Epithelial cell of esophagus (primary cell): ENCODE results near the gene RPUSD2.

Experiments used
- DNase-seq: peaks from one replicate; pipeline ENCODE4 v3.0.0; 2010; ENCODE audit warnings: low read depth
- H3K4me3 ChIP-seq: 2 replicates; pipeline ENCODE4 v1.5.1; 2011; ENCODE audit warnings: mild to moderate bottlenecking, low read length, control low read depth
- CTCF ChIP-seq: IDR thresholded peaks from 2 replicates; pipeline ENCODE4 v1.5.1; 2011; ENCODE audit warnings: low read depth, mild to moderate bottlenecking, low read length, control low read depth, inconsistent platforms; ENCODE audit not compliant: insufficient read depth; ENCODE audit errors: missing control alignments

Gene RPUSD2

GRCh38 chr15:40582726-40583246, 13.7 kb downstream of the RPUSD2 start:
- DNase-seq, result peak; percentile 17
- peak overlapping the region; percentile 35 for H3K4me3 ChIP-seq
- no peak for TF ChIP-seq CTCF

- no peak overlapping the region for H3K4me3 ChIP-seq
- DNase-seq, result no peak
These were observed 15.1 kb downstream of the RPUSD2 start for GRCh38 chr15:40584191-40584590.

GRCh38 chr15:40590667-40591050, 21.6 kb downstream of the RPUSD2 start:
- TF ChIP-seq CTCF, result no peak
- DNase-seq, result no peak
- H3K4me3 ChIP-seq, result no peak overlapping the region

More at GRCh38 chr15:40584191-40584590, 15.1 kb downstream of the RPUSD2 start:
- no peak for TF ChIP-seq CTCF

GRCh38 chr15:40591389-40591788, 22.3 kb downstream of the RPUSD2 start:
- no peak for TF ChIP-seq CTCF
- no peak overlapping the region for H3K4me3 ChIP-seq
- no peak for DNase-seq

- no peak overlapping the region for H3K4me3 ChIP-seq
- no peak for DNase-seq
- no peak for TF ChIP-seq CTCF
These were observed 24.1 kb downstream of the RPUSD2 start for GRCh38 chr15:40593165-40593564.

- peak within 1 kb of the TSS; percentile 93 for H3K4me3 ChIP-seq
- no peak for TF ChIP-seq CTCF
- DNase-seq, result peak; percentile 87
These were observed 24.7 kb downstream of the RPUSD2 start, which contains the start of gene KNL1 for GRCh38 chr15:40593588-40594428. KNL1 (plus strand) TSS chr15:40594249; CDS start chr15:40602932, 8,683 bp downstream.
